HUES48 (cell line): Measurements from ENCODE around the gene EIF3K.
A peak's percentile ranks its signal among the peaks of the same experiment; 100 is the strongest.

ENCODE experiments used
- H3K27ac ChIP-seq: one replicate; pipeline ENCODE4 v1.7.0; 2013; ENCODE audit warnings: low read depth, low read length, inconsistent platforms
- H3K27me3 ChIP-seq: 2 replicates; pipeline ENCODE4 v1.6.1; 2013; ENCODE audit warnings: mild to moderate bottlenecking, low read length; ENCODE audit not compliant: control insufficient read depth, insufficient read depth
- H3K36me3 ChIP-seq: 2 replicates; pipeline ENCODE4 v1.6.1; 2013; ENCODE audit warnings: low read length; ENCODE audit not compliant: control insufficient read depth, insufficient read depth
- H3K4me1 ChIP-seq: 2 replicates; pipeline ENCODE4 v1.6.1; 2013; ENCODE audit warnings: mild to moderate bottlenecking, low read length; ENCODE audit not compliant: control insufficient read depth, insufficient read depth
- H3K4me3 ChIP-seq: 2 replicates; pipeline ENCODE4 v1.5.1; 2013; ENCODE audit warnings: mild to moderate bottlenecking, low read depth, low read length
- H3K9ac ChIP-seq: 2 replicates; pipeline ENCODE4 v1.6.1; 2013; ENCODE audit warnings: mild to moderate bottlenecking, low read depth, low read length, moderate library complexity
- H3K9me3 ChIP-seq: 2 replicates; pipeline ENCODE4 v1.6.1; 2013; ENCODE audit warnings: low read length; ENCODE audit not compliant: control insufficient read depth, insufficient read depth

EIF3K gene

DNA sequence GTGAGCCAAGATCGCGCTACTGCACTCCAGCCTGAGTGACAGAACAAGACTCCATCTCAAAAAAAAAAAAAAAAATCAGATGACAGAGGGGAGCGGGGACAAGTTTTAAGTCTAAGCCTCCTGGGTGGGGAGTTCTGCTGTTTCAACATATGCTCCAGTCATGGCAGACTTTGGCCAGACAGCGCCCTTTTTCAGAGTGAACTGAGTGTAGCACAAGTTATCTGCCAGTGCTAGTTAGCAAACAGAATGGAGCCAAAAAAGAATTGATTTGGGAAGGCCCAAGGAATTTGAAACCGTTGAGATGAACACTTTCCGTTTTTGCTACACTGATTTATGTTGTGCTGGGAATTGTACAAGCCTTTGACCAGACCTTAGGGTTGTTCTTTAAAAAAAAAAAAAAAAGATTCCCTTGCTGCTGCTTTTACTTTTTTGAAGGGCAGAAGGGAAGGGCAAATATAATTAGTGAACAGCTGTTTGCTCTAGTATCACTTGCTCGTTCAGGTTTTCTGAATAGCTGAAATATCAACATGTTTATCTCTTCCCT is 34.1 kb downstream of the EIF3K start:
- Histone ChIP-seq H3K9me3 (no peaks in the 10 kb centered on the region), H3K4me1 (peaks cover 76% of the 10 kb centered on the region), H3K27ac (peak overlapping the region; percentile 44), H3K36me3 (peaks cover 12% of the 10 kb centered on the region), H3K27me3 (no peaks in the 10 kb centered on the region), H3K9ac (no peak overlapping the region), H3K4me3 (peak overlapping the region; percentile 16; the same call in 1 of the 2 replicates)

DNA sequence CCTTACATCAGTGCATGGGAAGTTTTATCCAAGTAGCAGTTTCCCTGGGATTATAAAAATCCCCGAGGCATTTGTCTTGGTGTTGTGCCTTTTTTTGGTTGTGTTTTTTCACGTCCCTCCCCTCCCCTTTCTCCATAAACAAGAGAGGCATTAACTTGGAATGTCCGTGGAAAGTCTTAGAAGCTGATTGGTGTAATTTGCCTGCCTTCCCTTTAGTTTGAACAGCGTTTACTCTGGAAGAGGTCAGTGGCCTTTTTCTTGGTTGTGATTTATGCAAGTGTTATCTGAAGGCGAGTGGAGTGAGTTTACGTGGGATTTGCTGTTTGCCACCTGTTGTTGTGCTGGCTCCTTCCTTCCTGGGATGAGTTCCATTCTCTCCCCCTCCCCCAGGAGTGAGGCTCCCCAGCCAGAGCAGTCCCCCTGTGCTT is 35.7 kb downstream of the EIF3K start:
- Histone ChIP-seq H3K4me3 (no peak overlapping the region), H3K9me3 (no peaks in the 10 kb centered on the region), H3K27ac (peak overlapping the region; percentile 68), H3K4me1 (peaks cover 86% of the 10 kb centered on the region), H3K36me3 (peaks cover 13% of the 10 kb centered on the region), H3K27me3 (no peaks in the 10 kb centered on the region), H3K9ac (no peak overlapping the region)

- H3K9ac ChIP-seq: no peak overlapping the region
- no peak overlapping the region for H3K4me3 ChIP-seq
- peak overlapping the region; percentile 68 for H3K27ac ChIP-seq
- peaks cover 13% of the 10 kb centered on the region for H3K36me3 ChIP-seq
- no peaks in the 10 kb centered on the region for H3K9me3 ChIP-seq
- no peaks in the 10 kb centered on the region for H3K27me3 ChIP-seq
- peaks cover 79% of the 10 kb centered on the region for H3K4me1 ChIP-seq
Observed at GRCh38 chr19:38655148-38655824, 36.3 kb downstream of the EIF3K start.

DNA sequence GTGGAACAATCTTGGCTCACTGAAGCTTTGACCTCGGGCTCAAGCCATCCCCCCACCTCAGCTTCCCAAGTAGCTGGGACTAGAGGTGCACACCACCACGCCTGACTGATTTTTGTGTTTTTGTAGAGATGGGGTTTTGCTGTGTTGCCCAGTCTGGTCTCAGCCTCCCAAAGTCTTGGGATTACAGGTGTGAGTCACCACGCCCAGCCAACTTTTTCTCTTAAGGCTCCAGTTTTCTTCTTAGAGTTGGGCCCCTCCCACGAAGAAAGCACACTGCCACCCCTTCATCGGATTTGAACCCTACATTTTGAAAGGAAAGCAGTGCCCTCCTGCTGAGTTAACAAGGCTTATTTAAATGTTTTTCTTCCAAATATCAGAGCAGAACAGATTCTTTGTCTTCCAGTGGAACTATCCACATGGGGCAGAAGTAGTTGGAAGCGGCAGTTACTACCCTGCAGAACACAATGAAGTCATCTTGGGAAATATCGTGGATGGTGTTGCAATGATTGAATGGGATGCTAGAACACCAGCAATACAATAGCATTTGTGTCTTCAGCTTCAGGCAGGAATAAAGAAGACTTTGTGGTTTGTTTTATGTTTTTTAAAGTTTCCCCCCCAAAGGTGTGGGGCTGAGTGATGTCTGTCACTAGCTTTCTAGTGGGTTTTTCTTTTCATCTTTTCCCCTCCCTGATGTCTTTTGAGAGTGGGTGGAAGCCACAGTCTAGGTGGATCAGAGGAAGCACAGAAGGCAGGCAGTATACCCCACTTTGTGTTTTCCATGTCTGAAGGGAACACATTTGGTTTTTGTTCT is 37.4 kb downstream of the EIF3K start:
- Histone ChIP-seq H3K27ac (peak overlapping the region; percentile 21), H3K4me1 (peaks cover 79% of the 10 kb centered on the region), H3K36me3 (peaks cover 13% of the 10 kb centered on the region), H3K27me3 (no peaks in the 10 kb centered on the region), H3K9me3 (no peaks in the 10 kb centered on the region), H3K4me3 (no peak overlapping the region), H3K9ac (no peak overlapping the region)

- Histone ChIP-seq H3K9me3 (no peaks in the 10 kb centered on the region), H3K27me3 (no peaks in the 10 kb centered on the region), H3K9ac (peak overlapping the region; percentile 53), H3K27ac (peak overlapping the region; percentile 61), H3K4me3 (no peak overlapping the region), H3K4me1 (peaks cover 80% of the 10 kb centered on the region), H3K36me3 (peaks cover 13% of the 10 kb centered on the region)
Observed at GRCh38 chr19:38657633-38658222, 38.7 kb downstream of the EIF3K start.

DNA sequence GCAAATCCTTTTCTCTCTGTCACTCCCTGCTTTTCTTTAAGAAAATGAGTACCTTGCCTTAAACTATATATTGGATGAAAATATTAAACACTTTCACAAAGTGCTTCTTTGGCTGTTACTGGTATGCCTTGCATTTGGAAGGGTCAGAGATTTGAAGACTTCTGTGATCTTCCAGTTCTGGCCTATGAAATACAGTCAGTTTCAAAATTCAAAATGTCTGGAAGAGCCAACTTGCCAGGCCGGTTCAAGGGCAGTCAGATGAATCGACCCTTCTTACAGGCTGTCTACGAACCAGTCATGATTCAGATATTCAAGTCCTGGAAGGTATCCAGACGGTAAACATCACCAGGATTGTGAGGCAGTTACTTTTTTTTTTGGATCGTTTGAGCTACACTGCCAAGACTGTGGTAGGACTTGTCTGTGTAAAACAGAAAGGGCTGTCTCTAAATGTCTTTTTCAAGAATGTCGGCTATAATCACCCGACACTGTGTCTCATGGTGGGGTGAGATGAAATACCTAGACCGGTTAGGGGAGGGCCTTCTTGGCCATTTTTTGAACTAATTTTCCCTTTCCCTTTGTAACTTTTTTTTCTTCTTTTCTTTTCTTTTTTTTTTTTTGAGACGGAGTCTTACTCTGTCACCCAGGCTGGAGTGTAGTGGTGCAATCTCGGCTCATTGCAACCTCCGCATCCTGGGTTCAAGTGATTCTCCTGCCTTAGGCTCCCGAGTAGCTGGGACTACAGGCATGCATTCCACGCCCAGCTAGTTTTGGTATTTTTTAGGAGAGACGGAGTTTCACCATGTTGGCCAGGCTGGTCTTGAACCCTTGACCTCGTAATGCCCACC is 39.7 kb downstream of the EIF3K start:
- Histone ChIP-seq H3K4me1 (peaks cover 79% of the 10 kb centered on the region), H3K27ac (peak overlapping the region; percentile 61), H3K4me3 (no peak overlapping the region)

GRCh38 chr19:38660724-38661123 is 41.7 kb downstream of the EIF3K start:
- Histone ChIP-seq H3K27ac (peak overlapping the region; percentile 43), H3K36me3 (peaks cover 13% of the 10 kb centered on the region), H3K4me3 (no peak overlapping the region), H3K9me3 (no peaks in the 10 kb centered on the region), H3K9ac (no peak overlapping the region), H3K4me1 (peaks cover 79% of the 10 kb centered on the region), H3K27me3 (no peaks in the 10 kb centered on the region)

More for the DNA sequence above, 39.7 kb downstream of the EIF3K start:
- H3K36me3 ChIP-seq: peaks cover 13% of the 10 kb centered on the region
- no peaks in the 10 kb centered on the region for H3K9me3 ChIP-seq
- no peaks in the 10 kb centered on the region for H3K27me3 ChIP-seq
- H3K9ac ChIP-seq: peak overlapping the region; percentile 53; the same call in 1 of the 2 replicates

DNA sequence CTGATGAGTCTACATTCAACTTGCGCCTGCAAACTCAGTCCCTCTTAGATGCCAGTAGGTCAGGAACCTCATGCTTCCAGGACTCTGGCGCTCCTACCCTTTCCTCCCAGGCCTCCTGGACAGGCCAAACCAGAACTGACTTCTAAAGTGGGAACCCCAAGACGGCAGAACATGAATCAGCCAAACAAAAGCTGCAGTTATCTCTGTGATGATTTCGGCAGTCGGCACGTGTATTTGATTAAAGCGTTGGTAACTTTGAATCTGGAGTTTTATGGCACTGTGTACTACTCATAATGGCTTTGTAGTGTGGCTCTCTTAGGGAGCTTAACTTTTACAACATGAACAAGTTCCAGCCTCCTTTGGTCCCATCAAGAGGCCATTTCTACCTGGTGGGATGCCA is 42.1 kb downstream of the EIF3K start:
- Histone ChIP-seq H3K27me3 (no peaks in the 10 kb centered on the region), H3K4me3 (no peak overlapping the region), H3K36me3 (peaks cover 13% of the 10 kb centered on the region), H3K4me1 (peaks cover 77% of the 10 kb centered on the region), H3K27ac (peak overlapping the region; percentile 43), H3K9me3 (no peaks in the 10 kb centered on the region), H3K9ac (no peak overlapping the region)

GRCh38 chr19:38661996-38662395 is 43.0 kb downstream of the EIF3K start:
- peaks cover 9% of the 10 kb centered on the region; the same call in 1 of the 2 replicates for H3K36me3 ChIP-seq
- H3K27ac ChIP-seq: no peak overlapping the region
- H3K4me1 ChIP-seq: peaks cover 79% of the 10 kb centered on the region

GRCh38 chr19:38662537-38663155 is 43.7 kb downstream of the EIF3K start:
- H3K9me3 ChIP-seq: no peaks in the 10 kb centered on the region
- H3K4me1 ChIP-seq: peaks cover 82% of the 10 kb centered on the region
- H3K9ac ChIP-seq: no peak overlapping the region
- no peak overlapping the region for H3K4me3 ChIP-seq
- no peaks in the 10 kb centered on the region for H3K27me3 ChIP-seq
- peak overlapping the region; percentile 14 for H3K27ac ChIP-seq
- H3K36me3 ChIP-seq: peaks cover 6% of the 10 kb centered on the region; the same call in 1 of the 2 replicates

More at GRCh38 chr19:38661996-38662395, 43.0 kb downstream of the EIF3K start:
- H3K27me3 ChIP-seq: no peaks in the 10 kb centered on the region
- H3K9me3 ChIP-seq: no peaks in the 10 kb centered on the region
- no peak overlapping the region for H3K4me3 ChIP-seq
- no peak overlapping the region for H3K9ac ChIP-seq
